ENCODE data around the gene PRAMEF20.

DNA sequence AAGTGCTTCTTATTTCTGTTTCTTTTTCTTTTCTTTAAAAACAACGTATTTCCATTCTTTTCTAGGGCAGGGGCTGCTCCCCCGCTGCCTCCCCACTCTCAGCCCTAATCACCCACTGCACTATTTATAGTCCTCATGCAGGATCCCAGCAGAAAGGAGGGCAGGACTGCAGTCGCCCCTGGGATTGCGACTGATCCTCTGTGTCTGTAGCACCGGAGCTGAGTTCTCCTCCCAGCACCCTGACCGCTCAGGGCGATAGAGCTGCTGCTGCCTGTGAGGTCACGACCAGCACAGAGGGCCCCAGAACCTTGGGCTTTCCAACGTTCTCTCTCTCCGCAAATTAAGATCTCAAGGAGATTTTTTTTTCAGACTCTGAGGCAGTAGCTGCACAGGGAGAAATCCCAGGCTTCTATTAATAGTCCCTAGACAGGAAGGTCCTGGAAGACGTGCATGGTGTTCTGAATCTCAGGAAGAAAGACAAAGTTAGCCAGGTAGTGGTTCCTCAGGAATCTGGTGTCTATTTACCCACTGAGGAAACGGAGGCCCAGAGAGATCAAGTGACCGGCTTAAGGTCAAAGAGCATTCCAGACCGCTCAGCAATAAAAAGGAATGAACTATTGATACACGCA lies 46.8 kb downstream of the PRAMEF20 start:
- no peak for TF ChIP-seq ZFP30 (CRISPR knock-in tag; IDR thresholded peaks at IDR 0.05)
- no peak for TF ChIP-seq ARNTL (CRISPR knock-in tag; IDR thresholded peaks at IDR 0.05; ENCODE audit: borderline replicate concordance, low read depth)
- TF ChIP-seq ZC3H10 (CRISPR knock-in tag; IDR thresholded peaks at IDR 0.05) = no peak
- TF ChIP-seq, protein P1, sequence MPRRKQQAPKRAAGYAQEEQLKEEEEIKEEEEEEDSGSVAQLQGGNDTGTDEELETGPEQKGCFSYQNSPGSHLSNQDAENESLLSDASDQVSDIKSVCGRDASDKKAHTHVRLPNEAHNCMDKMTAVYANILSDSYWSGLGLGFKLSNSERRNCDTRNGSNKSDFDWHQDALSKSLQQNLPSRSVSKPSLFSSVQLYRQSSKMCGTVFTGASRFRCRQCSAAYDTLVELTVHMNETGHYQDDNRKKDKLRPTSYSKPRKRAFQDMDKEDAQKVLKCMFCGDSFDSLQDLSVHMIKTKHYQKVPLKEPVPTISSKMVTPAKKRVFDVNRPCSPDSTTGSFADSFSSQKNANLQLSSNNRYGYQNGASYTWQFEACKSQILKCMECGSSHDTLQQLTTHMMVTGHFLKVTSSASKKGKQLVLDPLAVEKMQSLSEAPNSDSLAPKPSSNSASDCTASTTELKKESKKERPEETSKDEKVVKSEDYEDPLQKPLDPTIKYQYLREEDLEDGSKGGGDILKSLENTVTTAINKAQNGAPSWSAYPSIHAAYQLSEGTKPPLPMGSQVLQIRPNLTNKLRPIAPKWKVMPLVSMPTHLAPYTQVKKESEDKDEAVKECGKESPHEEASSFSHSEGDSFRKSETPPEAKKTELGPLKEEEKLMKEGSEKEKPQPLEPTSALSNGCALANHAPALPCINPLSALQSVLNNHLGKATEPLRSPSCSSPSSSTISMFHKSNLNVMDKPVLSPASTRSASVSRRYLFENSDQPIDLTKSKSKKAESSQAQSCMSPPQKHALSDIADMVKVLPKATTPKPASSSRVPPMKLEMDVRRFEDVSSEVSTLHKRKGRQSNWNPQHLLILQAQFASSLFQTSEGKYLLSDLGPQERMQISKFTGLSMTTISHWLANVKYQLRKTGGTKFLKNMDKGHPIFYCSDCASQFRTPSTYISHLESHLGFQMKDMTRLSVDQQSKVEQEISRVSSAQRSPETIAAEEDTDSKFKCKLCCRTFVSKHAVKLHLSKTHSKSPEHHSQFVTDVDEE (CRISPR knock-in tag; IDR thresholded peaks at IDR 0.05) = no peak
- TF ChIP-seq, protein P2, sequence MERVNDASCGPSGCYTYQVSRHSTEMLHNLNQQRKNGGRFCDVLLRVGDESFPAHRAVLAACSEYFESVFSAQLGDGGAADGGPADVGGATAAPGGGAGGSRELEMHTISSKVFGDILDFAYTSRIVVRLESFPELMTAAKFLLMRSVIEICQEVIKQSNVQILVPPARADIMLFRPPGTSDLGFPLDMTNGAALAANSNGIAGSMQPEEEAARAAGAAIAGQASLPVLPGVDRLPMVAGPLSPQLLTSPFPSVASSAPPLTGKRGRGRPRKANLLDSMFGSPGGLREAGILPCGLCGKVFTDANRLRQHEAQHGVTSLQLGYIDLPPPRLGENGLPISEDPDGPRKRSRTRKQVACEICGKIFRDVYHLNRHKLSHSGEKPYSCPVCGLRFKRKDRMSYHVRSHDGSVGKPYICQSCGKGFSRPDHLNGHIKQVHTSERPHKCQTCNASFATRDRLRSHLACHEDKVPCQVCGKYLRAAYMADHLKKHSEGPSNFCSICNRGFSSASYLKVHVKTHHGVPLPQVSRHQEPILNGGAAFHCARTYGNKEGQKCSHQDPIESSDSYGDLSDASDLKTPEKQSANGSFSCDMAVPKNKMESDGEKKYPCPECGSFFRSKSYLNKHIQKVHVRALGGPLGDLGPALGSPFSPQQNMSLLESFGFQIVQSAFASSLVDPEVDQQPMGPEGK (CRISPR knock-in tag; IDR thresholded peaks at IDR 0.05; ENCODE audit: borderline replicate concordance) = no peak
- TF ChIP-seq, protein P3, sequence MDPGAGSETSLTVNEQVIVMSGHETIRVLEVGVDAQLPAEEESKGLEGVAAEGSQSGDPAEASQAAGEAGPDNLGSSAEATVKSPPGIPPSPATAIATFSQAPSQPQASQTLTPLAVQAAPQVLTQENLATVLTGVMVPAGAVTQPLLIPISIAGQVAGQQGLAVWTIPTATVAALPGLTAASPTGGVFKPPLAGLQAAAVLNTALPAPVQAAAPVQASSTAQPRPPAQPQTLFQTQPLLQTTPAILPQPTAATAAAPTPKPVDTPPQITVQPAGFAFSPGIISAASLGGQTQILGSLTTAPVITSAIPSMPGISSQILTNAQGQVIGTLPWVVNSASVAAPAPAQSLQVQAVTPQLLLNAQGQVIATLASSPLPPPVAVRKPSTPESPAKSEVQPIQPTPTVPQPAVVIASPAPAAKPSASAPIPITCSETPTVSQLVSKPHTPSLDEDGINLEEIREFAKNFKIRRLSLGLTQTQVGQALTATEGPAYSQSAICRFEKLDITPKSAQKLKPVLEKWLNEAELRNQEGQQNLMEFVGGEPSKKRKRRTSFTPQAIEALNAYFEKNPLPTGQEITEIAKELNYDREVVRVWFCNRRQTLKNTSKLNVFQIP (CRISPR knock-in tag; IDR thresholded peaks at IDR 0.05; ENCODE audit: borderline replicate concordance, low read depth) = no peak
- no peak for TF ChIP-seq ZNF70 (CRISPR knock-in tag; IDR thresholded peaks at IDR 0.05)
- no peak for TF ChIP-seq ZFP3 (CRISPR knock-in tag; IDR thresholded peaks at IDR 0.05)
- TF ChIP-seq TCF4 (CRISPR knock-in tag; IDR thresholded peaks at IDR 0.05; ENCODE audit: borderline replicate concordance) = no peak
- TF ChIP-seq, protein P4, sequence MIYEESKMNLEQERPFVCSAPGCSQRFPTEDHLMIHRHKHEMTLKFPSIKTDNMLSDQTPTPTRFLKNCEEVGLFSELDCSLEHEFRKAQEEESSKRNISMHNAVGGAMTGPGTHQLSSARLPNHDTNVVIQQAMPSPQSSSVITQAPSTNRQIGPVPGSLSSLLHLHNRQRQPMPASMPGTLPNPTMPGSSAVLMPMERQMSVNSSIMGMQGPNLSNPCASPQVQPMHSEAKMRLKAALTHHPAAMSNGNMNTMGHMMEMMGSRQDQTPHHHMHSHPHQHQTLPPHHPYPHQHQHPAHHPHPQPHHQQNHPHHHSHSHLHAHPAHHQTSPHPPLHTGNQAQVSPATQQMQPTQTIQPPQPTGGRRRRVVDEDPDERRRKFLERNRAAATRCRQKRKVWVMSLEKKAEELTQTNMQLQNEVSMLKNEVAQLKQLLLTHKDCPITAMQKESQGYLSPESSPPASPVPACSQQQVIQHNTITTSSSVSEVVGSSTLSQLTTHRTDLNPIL (CRISPR knock-in tag; IDR thresholded peaks at IDR 0.05; ENCODE audit: low read depth) = no peak
- no peak for TF ChIP-seq RARB (CRISPR knock-in tag; IDR thresholded peaks at IDR 0.05)
- no peak for TF ChIP-seq BACH2 (CRISPR knock-in tag; IDR thresholded peaks at IDR 0.05; ENCODE audit: borderline replicate concordance)
- TF ChIP-seq TOX (CRISPR knock-in tag; IDR thresholded peaks at IDR 0.05; ENCODE audit: borderline replicate concordance) = no peak
- TF ChIP-seq PPARA (CRISPR knock-in tag; IDR thresholded peaks at IDR 0.05; ENCODE audit: borderline replicate concordance) = no peak
